ENCODE results near the gene PTPRN2.
A peak's percentile ranks its signal among the peaks of the same experiment; 100 is the strongest.
"Not testable (repeated sequence)": the region's sequence is repeated elsewhere in the genome, so short reads cannot be mapped to it uniquely, and the experiment has no call there.

Gene PTPRN2

DNA sequence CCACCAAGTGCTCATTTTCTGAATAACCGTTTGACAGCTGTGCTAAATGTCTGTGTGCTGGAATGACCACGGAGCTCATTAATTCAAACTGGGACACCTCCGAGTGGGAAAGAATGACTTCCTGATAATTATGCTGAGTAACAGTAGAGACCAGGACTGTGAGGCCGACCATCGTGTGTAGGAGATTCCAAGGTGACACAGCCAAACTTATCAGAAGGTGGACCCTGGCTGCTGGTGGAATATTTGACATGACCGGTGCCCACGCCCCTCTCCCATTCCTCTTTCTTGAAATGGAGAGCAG is 400.0 kb downstream of the PTPRN2 start:
- DNase-seq = no peak

DNA sequence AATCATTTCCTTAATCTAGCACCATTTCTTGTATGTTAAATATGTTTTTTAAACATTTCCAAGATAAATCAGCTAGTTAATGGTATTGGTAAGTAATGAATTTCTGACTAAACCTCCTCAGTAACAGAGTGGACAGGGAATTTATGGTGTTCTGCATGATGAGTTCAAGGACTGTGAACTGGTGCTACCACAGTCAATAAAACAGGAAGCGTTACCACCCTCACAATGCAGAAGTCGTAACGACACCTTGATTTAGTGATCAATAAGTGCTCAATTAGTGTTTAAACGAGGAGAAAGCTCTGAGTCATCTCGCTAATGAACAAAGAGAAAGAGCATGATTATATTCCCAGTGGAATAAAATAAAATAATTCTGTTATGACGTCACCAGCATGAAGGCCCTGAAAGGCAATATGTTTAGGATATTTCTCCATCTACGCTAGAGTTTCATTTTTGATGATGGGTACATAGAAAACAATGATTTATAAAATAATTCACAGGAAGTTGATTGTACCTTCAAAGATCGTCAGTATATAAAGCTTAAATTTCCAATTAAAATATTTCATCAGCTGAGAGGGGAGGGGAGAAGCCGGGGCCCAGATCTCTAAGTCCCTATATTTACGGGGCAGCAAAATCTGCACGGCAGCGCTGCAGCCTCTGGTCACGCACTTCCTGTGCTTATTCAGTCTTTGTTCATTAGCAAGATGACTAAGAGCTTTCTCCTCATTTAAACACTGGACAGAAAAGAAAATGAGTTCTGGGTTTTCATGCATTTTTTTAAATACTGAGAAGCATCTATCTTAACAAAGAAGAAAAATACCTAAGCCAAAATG is 400.5 kb downstream of the PTPRN2 start:
- DNase-seq = no peak

DNA sequence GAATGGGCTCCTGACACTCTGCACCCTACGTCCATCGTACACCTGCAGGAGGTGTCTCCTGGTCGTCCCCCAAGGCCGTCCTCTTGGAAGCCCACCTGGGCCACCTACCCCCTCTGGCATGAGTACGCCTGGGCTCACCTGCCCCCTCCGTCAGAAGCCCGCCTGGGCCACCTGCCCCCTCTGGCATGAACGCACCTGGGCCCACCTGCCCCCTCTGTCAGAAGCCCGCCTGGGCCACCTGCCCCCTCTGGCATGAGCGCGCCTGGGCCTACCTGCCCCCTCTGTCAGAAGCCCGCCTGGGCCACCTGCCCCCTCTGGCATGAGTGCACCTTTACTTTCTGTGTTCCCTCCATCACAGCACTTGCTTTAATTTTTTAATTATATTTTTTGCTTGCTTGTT is 401.2 kb downstream of the PTPRN2 start:
- DNase-seq = no peak

DNA sequence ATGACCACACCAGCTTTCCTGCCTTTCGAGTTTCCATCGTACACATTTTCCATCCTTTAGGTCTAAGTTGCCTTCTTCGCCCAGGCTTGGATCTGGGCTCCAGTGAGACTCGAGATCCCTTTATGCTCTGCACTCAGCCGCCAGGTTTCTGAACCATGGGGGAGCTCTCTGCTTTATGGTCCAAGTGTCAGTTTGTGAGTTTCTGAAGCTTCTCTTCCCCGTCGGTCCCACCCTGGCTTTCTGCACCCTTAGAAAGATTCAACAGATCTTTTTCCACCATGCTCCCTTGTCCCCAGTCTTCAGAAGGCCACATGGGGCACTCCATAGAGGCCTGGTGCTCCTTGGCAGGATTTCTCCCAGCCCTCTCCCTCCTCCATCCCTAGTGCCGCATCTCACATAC is 402.0 kb downstream of the PTPRN2 start:
- no peak for DNase-seq

DNA sequence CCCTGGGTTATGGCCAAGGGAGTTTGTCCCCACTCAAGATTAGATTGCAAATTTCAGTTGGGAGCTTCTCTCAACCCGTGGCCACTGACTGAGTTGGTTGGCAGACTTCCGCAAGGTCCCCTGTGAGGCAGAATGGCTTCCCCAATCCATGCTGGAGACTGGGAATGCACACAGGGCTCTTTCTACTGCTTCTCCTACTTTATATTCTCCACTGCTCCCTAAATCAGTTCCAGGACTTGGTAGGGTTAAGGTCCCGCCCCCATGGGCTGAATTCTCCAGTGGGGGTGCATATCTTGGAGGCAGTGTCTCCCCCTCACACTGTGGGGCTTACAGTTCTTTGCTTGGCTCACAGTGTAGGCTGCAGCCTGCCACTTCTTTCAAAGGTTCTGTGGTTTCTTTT is 404.2 kb downstream of the PTPRN2 start:
- DNase-seq = no peak

DNA sequence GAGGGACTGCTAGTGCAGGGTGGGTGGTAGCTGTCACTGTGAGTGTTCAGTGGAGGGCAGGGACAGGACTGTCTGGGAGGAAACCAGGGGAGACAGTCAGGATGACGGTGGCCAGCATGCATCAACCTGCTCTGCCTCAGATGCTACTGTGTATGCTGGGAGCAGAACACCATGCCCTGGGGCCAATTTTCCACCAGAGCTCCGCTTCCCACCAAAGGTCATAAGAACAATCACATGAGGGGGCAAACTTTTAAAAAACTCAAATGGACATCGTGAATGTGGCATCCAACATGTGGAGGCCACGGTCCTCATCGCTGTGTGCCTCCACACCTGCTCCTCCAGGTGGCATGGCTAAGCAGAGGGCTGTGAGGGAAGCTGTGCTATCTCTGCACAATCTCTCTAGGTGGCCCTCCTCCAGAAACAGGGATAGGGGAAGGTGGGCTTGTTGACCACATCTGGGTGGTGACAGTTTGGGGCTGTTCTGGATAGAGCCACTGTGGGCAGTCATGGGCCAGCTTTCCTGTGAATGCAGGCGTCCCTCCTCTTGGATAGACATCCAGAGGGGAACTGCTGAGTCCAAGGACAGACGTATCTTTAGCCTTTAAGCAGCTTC is 411.0 kb downstream of the PTPRN2 start:
- no peak for DNase-seq

DNA sequence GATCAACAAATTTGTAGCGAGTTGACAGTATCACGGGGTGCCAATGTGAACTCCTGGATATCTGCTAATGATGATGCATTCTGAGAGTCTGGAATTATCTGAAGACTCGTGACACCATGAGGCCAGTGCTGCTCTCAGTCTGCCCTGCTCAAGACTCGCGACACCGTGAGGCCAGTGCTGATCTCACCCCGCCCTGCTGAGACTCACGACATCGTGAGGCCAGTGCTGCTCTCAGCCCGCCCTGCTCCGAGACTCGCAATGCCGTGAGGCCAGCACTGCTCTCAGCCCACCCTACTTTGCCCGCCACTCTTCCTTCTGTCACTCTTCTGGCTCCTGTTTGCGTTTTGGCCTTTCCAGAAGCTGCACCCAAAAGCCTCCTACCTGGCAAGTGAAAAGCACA is 411.8 kb downstream of the PTPRN2 start:
- no peak for DNase-seq

DNA sequence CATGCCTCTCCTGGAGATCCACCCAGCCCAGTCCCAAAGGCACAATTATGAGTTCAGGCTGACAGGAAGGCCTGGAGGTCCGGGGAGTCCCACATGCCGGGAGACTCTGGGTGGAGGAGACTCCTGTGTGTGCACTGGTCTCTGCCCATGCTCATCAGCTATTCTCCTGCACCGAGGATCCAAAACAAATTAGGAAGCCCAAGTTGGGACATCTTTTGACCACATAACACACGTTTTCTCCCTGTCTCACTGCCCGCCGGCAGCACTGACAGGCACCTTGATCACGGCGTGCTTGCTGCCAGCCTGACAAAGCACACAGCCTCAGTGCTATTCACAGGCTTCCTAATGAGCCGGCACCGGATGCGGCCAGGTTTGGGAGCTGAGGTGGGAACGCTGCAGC is 412.7 kb downstream of the PTPRN2 start:
- DNase-seq = no peak

DNA sequence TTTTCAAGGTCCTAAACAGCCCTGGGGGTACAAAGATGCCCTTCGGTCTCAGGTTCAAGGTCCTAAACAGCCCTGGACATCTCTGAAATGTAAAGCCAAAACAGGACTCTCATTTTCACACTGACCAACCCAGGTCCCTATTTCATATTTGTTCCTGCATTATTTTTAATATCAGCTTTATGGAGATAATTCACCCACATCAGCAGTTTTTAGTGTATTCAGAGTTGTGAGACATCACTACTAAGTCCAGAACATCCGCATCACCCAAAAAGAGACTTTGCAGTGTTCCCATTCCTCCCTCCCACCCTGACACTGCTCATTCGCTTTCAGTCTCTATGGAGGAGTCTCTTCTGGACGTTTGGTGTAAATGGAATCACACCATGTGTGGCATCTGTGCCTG is 420.2 kb downstream of the PTPRN2 start:
- no peak for DNase-seq

DNA sequence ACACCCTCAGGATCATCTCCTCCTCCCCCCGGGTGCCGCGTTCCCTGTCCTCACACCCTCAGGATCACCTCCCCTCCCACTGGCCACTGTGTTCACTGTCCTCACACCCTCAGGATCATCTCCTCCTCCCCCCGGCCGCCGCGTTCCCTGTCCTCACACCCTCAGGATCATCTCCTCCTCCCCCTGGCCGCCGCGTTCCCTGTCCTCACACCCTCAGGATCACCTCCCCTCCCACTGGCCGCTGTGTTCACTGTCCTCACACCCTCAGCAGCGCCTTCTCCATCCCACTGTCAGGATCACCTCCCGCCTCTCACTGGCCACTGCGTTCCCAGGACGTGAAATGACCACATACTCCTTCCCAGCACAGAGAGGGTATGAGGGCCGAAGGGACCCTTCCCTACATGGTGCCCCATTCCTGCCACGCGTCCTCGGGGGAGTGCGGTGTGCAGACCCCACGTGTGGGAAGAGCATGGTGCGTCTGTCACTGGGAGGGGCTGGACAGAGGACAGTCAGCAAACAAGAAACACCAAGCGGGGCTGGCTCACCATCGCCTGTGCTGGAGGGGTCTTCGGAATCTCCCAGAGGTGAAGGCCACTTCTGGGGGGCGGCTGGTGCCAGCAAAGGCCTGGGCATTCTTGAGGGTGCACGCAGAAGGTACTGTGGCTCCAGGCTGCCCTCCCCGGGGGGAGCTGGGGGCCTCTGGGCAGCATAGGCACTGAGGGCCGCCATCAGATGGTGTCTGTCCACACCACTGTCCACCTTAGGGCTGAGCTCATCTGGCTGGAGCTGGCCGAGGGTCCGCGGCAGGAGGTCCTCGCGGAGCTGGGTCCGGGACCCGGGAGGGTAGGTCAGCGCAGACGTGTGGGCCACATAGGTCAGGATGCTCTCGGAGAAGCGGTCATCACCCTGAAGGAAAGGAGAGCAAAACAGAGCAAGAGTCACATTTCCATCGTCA is 421.0 kb downstream of the PTPRN2 start:
- no peak for DNase-seq

DNA sequence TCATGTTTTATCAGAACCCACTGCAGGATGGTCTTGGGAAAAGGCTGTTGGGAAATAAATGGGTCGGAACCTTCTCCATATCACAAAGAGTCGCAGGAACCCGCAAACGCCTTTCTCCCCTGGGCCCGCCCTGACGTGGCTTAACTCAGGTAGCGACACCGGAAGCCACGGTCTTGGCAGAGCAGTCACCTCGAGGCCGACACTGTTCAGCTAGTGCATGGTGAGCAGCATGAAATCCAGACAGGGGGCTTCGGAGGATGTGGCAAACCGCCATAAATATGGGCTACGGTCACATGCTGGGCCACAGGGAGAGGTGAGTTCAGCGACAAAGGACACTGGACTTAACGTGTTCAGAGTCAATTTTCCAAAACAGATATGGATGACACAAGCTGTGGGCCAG is 421.9 kb downstream of the PTPRN2 start:
- no peak for DNase-seq

DNA sequence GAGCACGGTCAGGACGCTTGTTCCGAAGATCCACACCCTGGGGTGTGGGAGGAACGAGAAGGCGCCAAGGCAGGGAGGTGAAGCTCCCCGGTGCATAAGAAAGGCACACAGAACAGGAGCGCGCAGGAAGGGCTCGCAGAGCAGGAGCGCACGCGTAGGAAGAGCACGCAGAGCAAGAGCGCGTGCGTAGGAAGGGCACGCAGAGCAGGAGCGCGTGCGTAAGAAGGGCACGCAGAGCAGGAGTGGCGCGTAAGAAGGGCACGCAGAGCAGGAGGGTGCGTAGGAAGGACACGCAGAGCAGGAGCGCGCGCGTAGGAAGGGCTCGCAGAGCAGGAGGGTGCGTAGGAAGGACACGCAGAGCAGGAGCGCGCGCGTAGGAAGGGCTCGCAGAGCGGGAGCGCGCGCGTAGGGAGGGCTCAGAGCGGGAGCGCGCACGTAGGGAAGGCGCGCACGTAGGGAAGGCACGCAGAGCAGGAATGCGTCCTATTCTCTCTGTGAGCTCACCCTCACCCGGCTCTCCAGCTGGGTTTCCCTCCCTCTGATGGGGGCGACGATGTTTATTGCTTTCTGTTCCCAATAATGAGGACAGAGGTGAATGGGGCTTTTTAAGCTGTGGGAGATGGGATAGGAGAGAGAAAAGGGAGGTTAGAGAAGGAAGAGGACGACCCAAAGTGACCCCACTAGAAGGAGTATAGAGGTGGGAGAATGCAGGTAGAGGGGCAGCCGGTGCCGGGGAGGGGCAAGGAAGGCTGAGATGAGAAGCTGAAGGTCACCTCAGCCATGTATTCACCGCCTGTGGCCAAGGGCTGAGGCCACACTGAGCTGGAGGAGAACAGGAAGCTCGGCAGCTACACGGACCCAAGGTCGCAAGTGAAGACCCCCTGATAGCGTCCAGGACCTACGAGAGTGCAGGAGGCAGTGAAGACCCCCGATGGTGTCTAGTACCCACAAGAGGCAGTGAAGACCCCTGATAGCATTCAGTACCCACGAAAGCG is 423.2 kb downstream of the PTPRN2 start:
- no peak for DNase-seq

DNA sequence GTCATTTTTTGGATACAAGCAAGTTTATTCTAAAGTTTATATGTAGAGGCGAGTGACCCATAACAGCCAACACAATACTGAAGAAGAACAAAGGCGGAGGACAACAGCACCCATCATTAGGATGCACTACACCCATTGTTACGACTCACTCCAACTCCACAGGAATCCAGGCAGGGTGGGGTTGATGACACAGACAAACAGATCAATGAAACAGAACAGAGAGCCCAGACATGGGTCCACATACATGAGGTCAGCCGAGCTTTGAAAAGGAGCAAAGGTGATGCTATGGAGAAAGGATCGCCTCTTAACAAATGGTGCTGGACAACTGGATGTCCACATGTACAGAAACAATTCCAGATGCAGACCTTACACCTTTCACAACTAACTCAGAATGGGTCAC is 426.4 kb downstream of the PTPRN2 start:
- DNase-seq = no peak

DNA sequence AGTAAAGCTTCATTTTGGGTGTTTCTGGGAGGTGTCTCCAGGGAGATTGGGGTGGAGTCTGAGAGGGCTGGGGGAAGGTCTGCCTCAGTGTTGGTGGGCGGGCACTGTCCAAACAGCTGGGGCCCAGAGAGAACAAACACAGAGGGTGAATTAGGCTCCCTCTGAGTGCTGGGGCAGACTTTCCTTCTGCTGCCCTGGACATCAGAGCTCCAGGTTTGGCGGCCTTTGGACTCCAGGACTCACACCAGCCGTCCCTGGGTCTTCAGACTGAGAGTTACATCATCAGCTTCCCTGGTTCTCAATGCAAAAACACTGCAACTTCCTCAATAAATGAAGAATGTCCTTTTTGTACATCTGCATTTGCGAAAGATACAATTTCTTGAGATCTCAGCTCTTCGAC is 427.4 kb downstream of the PTPRN2 start:
- no peak for DNase-seq

DNA sequence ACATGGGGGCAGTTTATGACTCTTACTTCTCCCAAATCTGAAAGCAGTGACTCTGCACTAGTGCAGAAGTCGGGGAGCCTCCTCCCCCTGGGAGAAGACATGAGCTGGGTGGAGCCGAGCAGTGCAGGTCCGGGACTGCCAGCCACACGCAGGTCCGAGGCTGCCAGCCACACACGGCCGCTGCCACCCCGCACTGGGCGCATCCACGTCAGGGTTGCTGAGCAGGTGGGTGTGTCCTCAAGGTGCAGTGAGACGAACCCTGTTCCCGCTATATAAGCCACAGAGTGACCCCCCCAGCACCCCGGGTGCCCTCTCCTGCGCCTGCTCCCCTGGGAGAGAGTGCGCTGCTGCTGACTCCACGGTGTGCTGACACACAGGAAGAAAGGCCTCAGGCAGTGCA is 430.2 kb downstream of the PTPRN2 start:
- DNase-seq = no peak

DNA sequence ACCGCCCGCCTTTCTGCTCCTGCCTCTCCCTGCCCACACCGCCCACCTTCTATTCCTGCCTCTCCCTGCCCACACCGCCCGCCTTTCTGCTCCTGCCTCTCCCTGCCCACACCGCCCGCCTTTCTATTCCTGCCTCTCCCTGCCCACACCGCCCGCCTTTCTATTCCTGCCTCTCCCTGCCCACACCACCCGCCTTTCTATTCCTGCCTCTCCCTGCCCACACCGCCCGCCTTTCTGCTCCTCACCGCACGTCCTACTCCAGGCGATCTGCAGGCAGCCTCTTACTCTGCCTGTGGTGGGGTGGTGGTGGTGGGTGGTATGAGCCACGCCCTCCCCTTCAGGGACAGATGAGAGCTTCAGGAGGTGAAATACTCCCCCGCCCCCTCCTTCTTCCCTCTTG is 436.4 kb downstream of the PTPRN2 start:
- peak; percentile 18 for DNase-seq

DNA sequence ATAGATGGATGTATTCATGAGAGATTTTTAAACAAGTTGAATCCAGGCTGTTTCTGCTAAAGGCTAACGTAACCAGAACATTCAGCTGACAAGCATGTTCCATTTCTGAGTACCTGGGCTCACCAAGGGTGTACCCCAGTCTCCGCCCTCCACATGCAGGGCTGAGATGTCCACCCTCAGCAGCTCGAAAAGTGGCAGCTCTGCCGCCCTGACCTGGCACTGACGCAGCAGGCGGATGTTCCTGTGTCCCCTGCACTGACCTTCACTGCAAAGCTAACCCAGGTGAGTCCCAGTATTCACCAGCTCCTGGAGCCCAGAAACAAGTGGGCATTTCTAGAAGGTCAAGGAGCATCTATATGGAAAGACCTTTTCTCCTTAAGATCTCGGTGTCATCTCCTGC is 437.4 kb downstream of the PTPRN2 start:
- no peak for DNase-seq

DNA sequence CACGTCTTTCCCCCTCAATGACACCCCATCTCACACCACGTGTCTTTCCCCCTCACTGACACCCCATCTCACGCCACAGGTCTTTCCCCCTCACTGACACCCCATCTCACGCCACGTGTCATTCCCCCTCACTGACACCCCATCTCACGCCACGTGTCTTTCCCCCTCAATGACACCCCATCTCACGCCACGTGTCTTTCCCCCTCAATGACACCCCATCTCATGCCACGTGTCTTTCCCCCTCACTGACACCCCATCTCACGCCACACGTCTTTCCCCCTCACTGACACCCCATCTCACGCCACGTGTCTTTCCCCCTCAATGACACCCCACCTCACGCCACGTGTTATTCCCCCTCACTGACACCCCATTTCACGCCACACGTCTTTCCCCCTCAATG is 440.2 kb downstream of the PTPRN2 start:
- not testable (repeated sequence) for DNase-seq

DNA sequence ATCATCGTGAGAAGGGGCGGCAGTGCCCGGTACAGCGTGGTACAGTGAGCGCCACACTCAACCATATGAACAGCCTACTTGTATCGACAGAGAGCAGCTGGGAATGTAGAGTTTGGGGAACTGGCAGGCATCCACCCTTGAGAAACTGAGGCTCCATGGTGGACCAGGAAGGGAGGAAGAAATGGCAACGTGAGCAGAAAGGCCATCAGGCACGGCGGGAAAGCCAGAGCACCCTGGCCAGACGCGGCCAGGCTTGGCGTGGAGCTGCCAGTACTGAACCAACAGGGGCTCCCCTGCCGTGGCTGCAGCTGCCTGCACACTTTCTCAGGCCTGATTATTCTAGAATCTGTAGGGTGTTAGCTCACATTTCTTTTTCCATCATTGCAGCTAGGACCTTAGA is 442.3 kb downstream of the PTPRN2 start:
- no peak for DNase-seq

DNA sequence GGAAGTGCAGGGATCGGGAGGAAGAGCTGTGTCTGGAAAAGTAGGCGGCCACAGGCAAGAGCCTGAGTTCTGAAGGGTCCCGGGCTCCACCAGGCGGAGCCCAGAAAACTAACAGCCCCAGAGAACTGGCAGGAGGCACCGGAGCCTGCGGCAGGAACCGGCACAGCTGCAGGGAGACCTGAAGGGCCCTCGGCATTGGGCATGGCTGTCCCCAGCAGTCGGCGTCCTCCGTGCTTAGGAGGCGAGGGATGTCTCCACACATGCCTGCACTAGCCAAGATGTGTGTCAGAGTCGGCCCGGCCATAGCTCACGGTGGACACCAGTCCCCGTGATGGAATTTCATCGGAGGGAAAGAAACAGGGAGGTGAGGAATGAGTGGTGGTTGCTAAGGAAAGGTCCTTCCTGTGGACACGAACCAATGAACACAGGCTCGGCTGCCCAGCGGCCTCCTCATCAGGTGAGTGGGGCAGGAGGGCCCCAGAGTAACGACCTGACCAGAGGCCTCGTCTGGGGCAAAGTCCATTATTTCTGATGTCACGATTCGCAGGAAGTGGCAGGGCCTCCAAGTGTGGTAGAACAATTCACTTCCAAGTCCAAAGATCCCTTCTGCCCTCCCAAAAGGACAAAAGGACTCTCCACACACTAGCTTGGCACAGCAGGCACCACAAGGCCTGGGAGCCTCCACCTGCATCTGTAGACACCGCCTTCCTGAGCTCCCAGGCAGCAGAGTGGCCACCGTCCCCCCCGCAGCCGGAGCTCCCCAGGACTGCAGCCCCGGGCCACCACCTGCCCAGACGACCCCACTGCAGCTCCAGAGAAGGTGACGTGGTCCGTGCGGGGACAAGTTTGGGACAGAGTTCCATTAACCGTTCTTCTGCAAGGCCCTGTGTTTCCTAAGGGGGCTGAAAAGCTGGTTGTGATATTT is 444.2 kb downstream of the PTPRN2 start:
- DNase-seq = no peak

DNA sequence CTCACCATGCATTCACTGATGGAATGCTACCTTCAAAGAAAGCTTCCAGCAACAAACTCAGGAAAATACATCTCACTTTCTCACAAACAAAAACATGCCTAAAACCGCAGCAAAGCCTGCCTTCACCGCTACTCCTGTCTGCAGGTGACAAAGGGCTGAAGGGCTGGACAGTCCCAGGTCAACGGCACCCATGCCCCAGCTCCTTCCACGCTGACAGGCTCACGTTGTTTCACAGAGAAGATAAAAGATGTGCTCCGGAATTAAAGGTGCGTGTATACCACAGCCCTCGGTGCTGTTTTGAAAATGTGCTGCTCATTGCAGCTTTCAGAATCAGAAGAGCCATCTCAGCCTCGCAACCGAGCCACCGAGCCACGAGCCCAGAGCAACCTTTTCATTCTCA is 445.0 kb downstream of the PTPRN2 start:
- no peak for DNase-seq

All from stimulated activated CD4-positive, alpha-beta T cell treated with anti-CD3 and anti-CD28 coated beads, Interleukin-4, amount 100 ng/mL, for 1 hour (primary cell).